GM12878 (cell line): ENCODE data around the gene PARP8. TPM values are rescaled to one million over a fixed set of nuclear protein-coding genes. Genes with fewer than 3 reads are reported as not detected.

ENCODE experiments used
- ATAC-seq: fragments of 200-7000 bp; cut with Tn5 transposase; 3 replicates; pipeline ENCODE4 v1.9.1; 2020; ENCODE audit warnings: mild to moderate bottlenecking, moderate library complexity
- BruUV-seq: library from RNA; stranded (reverse); fragments of 400-500 nt; replicated peaks from 2 replicates; lab custom pipeline; 2021; lab: Mats Ljungman, UMichigan
- CTCF ChIA-PET: fragments of 300-600 bp; sonication (Branson Sonifier 250); formaldehyde crosslinking; extraction: SDS; loops from one replicate; lab custom pipeline; 2021; ENCODE audit warnings: inconsistent platforms; lab: Yijun Ruan, JAX
- POLR2A ChIA-PET: fragments of 350-600 bp; formaldehyde crosslinking; extraction: SDS; loops from one replicate; lab custom pipeline; 2021; ENCODE audit warnings: inconsistent platforms; lab: Charles Lee
- RAD21 ChIA-PET: fragments of 300-600 bp; sonication (Branson Sonifier 250); formaldehyde crosslinking; loops from one replicate; lab custom pipeline; 2023; ENCODE audit warnings: antibody characterized with exemption; ENCODE audit not compliant: unreplicated experiment; lab: Charles Lee
- SMC1A ChIA-PET: fragments of 300-600 bp; sonication (Branson Sonifier 250); formaldehyde crosslinking; loops from one replicate; lab custom pipeline; 2023; ENCODE audit not compliant: unreplicated experiment, uncharacterized antibody; lab: Charles Lee
- DNase-seq: peaks from one replicate; pipeline ENCODE4 v3.0.0-alpha.2; 2011; ENCODE audit warnings: low read depth, low spot score
- FAIRE-seq: peaks from 3 replicates; lab custom pipeline; 2011; peaks lifted over from hg19 to GRCh38; lab: Jason Lieb, UNC
- H2AFZ ChIP-seq: 2 replicates; pipeline ENCODE4 v1.6.0; 2011; ENCODE audit warnings: low read depth, low read length, control low read depth; ENCODE audit not compliant: control insufficient read depth
- H3K27ac ChIP-seq: 2 replicates; pipeline ENCODE4 v1.5.1; 2011; ENCODE audit warnings: control low read depth; ENCODE audit not compliant: control insufficient read depth, insufficient read depth
- H3K27me3 ChIP-seq, 2 experiments: replicated peaks in 1 of 2; 2 replicates each; pipeline versions ENCODE4 v1.6.0 to v1.6.1; 2011; ENCODE audit warnings: low read length in 1 of 2; ENCODE audit not compliant: control insufficient read depth in 2 of 2, insufficient read depth in 2 of 2
- H3K36me3 ChIP-seq, 2 experiments: 2 replicates each; pipeline ENCODE4 v1.5.1; 2011; ENCODE audit warnings: low read length in 1 of 2; ENCODE audit not compliant: control insufficient read depth in 2 of 2, insufficient read depth in 2 of 2
- H3K4me1 ChIP-seq: 2 replicates; pipeline ENCODE4 v1.6.1; 2011; ENCODE audit warnings: mild to moderate bottlenecking, low read length, moderate library complexity, mixed read lengths; ENCODE audit not compliant: control insufficient read depth, insufficient read depth
- H3K4me2 ChIP-seq: 2 replicates; pipeline ENCODE4 v1.6.0; 2011; ENCODE audit warnings: control low read depth; ENCODE audit not compliant: control insufficient read depth, insufficient read depth
- H3K4me3 ChIP-seq: fragments of 200-600 bp; sonication (generic); 2 replicates; pipeline ENCODE4 v1.5.1; 2016
- H3K79me2 ChIP-seq: 2 replicates; pipeline ENCODE4 v1.6.0; 2011; ENCODE audit warnings: low read length; ENCODE audit not compliant: control insufficient read depth, insufficient read depth
- H3K9ac ChIP-seq: 2 replicates; pipeline ENCODE4 v1.8.0; 2011; ENCODE audit warnings: low read length, control low read depth, mixed read lengths; ENCODE audit not compliant: control insufficient read depth, insufficient read depth
- H3K9me3 ChIP-seq: replicated peaks from 3 replicates; pipeline ENCODE4 v1.5.1; 2011; ENCODE audit warnings: mild to moderate bottlenecking, low read length; ENCODE audit not compliant: control insufficient read depth, insufficient read depth
- H4K20me1 ChIP-seq: 2 replicates; pipeline ENCODE4 v1.6.0; 2011; ENCODE audit not compliant: control insufficient read depth, insufficient read depth
- EED ChIP-seq: sonication (generic); IDR thresholded peaks from 2 replicates; pipeline ENCODE4 v1.6.1; 2016; ENCODE audit warnings: antibody characterized with exemption, low read depth
- JUND ChIP-seq: IDR thresholded peaks from 2 replicates; pipeline ENCODE4 v1.6.1; 2012; ENCODE audit warnings: low read depth, mild to moderate bottlenecking, low read length, improper control_type of control experiment, moderate library complexity
- MEF2B ChIP-seq: fragments of 450-650 bp; IDR thresholded peaks from 2 replicates; pipeline ENCODE4 v1.6.1; 2018; ENCODE audit warnings: mild to moderate bottlenecking, moderate library complexity; ENCODE audit not compliant: partially characterized antibody, poor library complexity, severe bottlenecking
- PML ChIP-seq: IDR thresholded peaks from 2 replicates; pipeline ENCODE4 v1.6.1; 2012; ENCODE audit warnings: low read length, inconsistent platforms
- RFX5 ChIP-seq: IDR thresholded peaks from 2 replicates; pipeline ENCODE4 v1.6.1; 2011; ENCODE audit warnings: low read depth, low read length, improper control_type of control experiment
- SIX5 ChIP-seq: IDR thresholded peaks from 2 replicates; pipeline ENCODE4 v1.6.1; 2011; ENCODE audit warnings: mild to moderate bottlenecking, low read depth, low read length, moderate library complexity; ENCODE audit not compliant: severe bottlenecking
- SMAD5 ChIP-seq: IDR thresholded peaks from 2 replicates; pipeline ENCODE4 v1.6.1; 2016; ENCODE audit warnings: antibody characterized with exemption, low read depth
- SP1 ChIP-seq: IDR thresholded peaks from one replicate; pipeline ENCODE4 v1.6.1; 2011; ENCODE audit warnings: low read depth, low read length
- ZBED1 ChIP-seq: IDR thresholded peaks from 2 replicates; pipeline ENCODE4 v1.6.1; 2016; ENCODE audit warnings: borderline replicate concordance
- WGBS: methylation state at CpG from one replicate; pipeline ENCODE4 v1.1.6; 2016; ENCODE audit warnings: low lambda C conversion rate; ENCODE audit not compliant: insufficient replicate concordance, insufficient coverage; ENCODE audit errors: missing lambda C conversion rate; 5-methylcytosine and 5-hydroxymethylcytosine counted together
- in situ Hi-C: fragments of 300-500 bp; cut with MboI; formaldehyde crosslinking; loops from 9 replicates; pipeline ENCODE4 v1.14.3; 2018; ENCODE audit warnings: mixed read lengths
- intact Hi-C: fragments of 100-400 bp; cut with micrococcal nuclease; formaldehyde crosslinking; loops from one replicate; pipeline ENCODE4 v1.14.2; 2022; ENCODE audit not compliant: unreplicated experiment
- polyA plus RNA-seq, 11 experiments: library from polyadenylated mRNA; depleted of rRNA in 4 of 11; unstranded in 6 of 11; stranded (reverse) in 5 of 11; fragments of >200 nt; fragmentation: Nextera tagmentation in 4 of 11; fragmentation: Illumina TruSeq in 1 of 11; extraction: Ambion mirVana in 4 of 11; extraction: Trizol in 1 of 11; gene quantifications; 1 replicate in 1 of 11; 2 replicates in 10 of 11; pipeline versions ENCODE4 v1.2.1 to v1.2.3, GENCODE V29; 2011 to 2016; ENCODE audit warnings: inconsistent platforms in 2 of 11, missing spikeins in 2 of 11, low read depth in 1 of 11
- total RNA-seq, 4 experiments: library from RNA; depleted of rRNA in 3 of 4; stranded (reverse); fragments of >200 nt in 3 of 4; fragmentation: Illumina TruSeq in 1 of 4; extraction: Trizol in 1 of 4; gene quantifications; 2 replicates each; pipeline versions ENCODE4 v1.2.1 to v1.2.3, GENCODE V29; 2013 to 2021
- TF ChIP-seq, protein P1 (sequence below): fragments of 450-650 bp; IDR thresholded peaks from 2 replicates; pipeline ENCODE4 v1.6.1; 2018; ENCODE audit warnings: mild to moderate bottlenecking, low read depth, moderate library complexity; ENCODE audit not compliant: partially characterized antibody
- TF ChIP-seq, protein P2 (sequence below): IDR thresholded peaks from 2 replicates; pipeline ENCODE4 v1.6.1; 2011; ENCODE audit warnings: borderline replicate concordance, low read depth, mild to moderate bottlenecking, moderate library complexity, low read length; ENCODE audit not compliant: insufficient read depth, poor library complexity, severe bottlenecking
- TF ChIP-seq, protein P3 (sequence below): fragments of 450-650 bp; IDR thresholded peaks from 2 replicates; pipeline ENCODE4 v1.6.1; 2017; ENCODE audit warnings: antibody characterized with exemption, mild to moderate bottlenecking, moderate library complexity
- TF ChIP-seq, protein P4 (sequence below): fragments of 450-650 bp; IDR thresholded peaks from 2 replicates; pipeline ENCODE4 v1.6.1; 2016; ENCODE audit warnings: mild to moderate bottlenecking
- TF ChIP-seq, protein P5 (sequence below): IDR thresholded peaks from 2 replicates; pipeline ENCODE4 v1.6.1; 2012; ENCODE audit warnings: low read depth, low read length, improper control_type of control experiment

PARP8 gene
- total and polyA plus RNA-seq, 10 of the 15 experiments (the other 5 are each of a cell fraction or from before 2014, with no cell fraction given) = 9.1 to 65.2 (median 20.6) TPM

DNA sequence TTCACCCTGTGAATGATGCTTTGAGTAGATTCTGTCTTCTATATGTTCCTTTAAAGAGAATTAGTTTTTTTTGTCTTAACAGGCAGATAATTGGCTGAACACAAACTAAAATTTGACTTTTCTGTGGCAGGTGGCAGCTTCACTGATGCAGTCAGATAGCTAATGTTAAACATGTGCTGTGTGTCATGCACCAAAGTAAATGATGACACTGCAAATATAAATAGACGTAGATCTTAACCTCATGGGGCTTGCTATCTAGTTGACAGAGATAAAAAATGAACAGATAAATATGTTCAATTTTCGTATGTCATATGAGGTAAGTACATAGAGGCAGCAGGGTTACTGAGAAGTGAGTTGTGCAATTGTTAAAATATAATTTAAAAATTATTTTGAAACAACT, 82.7 kb downstream of the PARP8 start (continued):
- TF ChIP-seq, protein P1, sequence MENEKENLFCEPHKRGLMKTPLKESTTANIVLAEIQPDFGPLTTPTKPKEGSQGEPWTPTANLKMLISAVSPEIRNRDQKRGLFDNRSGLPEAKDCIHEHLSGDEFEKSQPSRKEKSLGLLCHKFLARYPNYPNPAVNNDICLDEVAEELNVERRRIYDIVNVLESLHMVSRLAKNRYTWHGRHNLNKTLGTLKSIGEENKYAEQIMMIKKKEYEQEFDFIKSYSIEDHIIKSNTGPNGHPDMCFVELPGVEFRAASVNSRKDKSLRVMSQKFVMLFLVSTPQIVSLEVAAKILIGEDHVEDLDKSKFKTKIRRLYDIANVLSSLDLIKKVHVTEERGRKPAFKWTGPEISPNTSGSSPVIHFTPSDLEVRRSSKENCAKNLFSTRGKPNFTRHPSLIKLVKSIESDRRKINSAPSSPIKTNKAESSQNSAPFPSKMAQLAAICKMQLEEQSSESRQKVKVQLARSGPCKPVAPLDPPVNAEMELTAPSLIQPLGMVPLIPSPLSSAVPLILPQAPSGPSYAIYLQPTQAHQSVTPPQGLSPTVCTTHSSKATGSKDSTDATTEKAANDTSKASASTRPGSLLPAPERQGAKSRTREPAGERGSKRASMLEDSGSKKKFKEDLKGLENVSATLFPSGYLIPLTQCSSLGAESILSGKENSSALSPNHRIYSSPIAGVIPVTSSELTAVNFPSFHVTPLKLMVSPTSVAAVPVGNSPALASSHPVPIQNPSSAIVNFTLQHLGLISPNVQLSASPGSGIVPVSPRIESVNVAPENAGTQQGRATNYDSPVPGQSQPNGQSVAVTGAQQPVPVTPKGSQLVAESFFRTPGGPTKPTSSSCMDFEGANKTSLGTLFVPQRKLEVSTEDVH = no peak
- TF ChIP-seq PML = no peak

DNA sequence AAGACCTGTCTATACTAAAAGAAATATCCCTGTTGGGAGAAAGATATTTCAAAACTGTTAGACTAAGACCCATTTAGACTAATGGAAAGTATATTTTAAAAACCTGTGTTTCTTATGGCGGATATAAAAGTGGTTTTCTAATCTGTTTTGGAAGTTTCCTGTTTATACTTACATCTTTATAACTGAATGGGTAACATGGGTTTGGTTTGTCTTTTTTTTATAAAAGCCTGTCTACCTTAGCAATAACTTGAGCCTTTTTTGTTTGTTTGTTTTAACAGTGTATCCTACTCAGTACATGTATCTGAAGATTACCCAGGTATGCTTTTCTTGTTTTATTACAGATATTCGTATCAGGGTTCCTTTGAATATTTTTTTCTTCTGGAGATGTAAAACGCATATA, 83.4 kb downstream of the PARP8 start:
- H4K20me1 ChIP-seq = no peaks in the 10 kb centered on the region
- ChIA-PET POLR2A (no interaction called here), RAD21 (interaction anchor here (1.0 kb wide), 1 partner anchor 305 kb away, joined by 3 read pairs; no protein-coding TSS in a partner anchor), CTCF (no interaction called here), SMC1A (no interaction called here)
- intact Hi-C loops = loop anchor here (2.0 to 10.0 kb wide), 5 partner anchors 38 to 425 kb away; partner anchors contain the start of gene EMB
- no peak overlapping the region for H2AFZ ChIP-seq
- BruUV-seq = no TSS peak
- no peaks in the 10 kb centered on the region for H3K27me3 ChIP-seq
- no peak overlapping the region for H3K27ac ChIP-seq
- ATAC-seq (no peak), FAIRE-seq (no peak), DNase-seq (no peak)
- no peak overlapping the region for H3K9ac ChIP-seq
- peaks cover 6% of the 10 kb centered on the region; the same call in 1 of the 2 replicates for H3K4me1 ChIP-seq
- H3K4me2 ChIP-seq = no peak overlapping the region
- H3K9me3 ChIP-seq = no peaks in the 10 kb centered on the region
- H3K4me3 ChIP-seq = no peak overlapping the region
- 84% methylated on average over 3 of the region's 3 CpGs for WGBS
- H3K36me3 ChIP-seq = no peaks in the 10 kb centered on the region; a peak in 1 of 4 replicates
- peaks cover 19% of the 10 kb centered on the region for H3K79me2 ChIP-seq
- in situ Hi-C loops = no loop called here
- TF ChIP-seq, protein P2, sequence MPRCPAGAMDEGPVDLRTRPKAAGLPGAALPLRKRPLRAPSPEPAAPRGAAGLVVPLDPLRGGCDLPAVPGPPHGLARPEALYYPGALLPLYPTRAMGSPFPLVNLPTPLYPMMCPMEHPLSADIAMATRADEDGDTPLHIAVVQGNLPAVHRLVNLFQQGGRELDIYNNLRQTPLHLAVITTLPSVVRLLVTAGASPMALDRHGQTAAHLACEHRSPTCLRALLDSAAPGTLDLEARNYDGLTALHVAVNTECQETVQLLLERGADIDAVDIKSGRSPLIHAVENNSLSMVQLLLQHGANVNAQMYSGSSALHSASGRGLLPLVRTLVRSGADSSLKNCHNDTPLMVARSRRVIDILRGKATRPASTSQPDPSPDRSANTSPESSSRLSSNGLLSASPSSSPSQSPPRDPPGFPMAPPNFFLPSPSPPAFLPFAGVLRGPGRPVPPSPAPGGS = no peak
- TF ChIP-seq RFX5 (no peak), JUND (no peak), SMAD5 (no peak), SIX5 (no peak), MEF2B (no peak), EED (no peak), SP1 (no peak), ZBED1 (no peak)
- TF ChIP-seq, protein P3, sequence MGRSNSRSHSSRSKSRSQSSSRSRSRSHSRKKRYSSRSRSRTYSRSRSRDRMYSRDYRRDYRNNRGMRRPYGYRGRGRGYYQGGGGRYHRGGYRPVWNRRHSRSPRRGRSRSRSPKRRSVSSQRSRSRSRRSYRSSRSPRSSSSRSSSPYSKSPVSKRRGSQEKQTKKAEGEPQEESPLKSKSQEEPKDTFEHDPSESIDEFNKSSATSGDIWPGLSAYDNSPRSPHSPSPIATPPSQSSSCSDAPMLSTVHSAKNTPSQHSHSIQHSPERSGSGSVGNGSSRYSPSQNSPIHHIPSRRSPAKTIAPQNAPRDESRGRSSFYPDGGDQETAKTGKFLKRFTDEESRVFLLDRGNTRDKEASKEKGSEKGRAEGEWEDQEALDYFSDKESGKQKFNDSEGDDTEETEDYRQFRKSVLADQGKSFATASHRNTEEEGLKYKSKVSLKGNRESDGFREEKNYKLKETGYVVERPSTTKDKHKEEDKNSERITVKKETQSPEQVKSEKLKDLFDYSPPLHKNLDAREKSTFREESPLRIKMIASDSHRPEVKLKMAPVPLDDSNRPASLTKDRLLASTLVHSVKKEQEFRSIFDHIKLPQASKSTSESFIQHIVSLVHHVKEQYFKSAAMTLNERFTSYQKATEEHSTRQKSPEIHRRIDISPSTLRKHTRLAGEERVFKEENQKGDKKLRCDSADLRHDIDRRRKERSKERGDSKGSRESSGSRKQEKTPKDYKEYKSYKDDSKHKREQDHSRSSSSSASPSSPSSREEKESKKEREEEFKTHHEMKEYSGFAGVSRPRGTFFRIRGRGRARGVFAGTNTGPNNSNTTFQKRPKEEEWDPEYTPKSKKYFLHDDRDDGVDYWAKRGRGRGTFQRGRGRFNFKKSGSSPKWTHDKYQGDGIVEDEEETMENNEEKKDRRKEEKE = no peak
- TF ChIP-seq, protein P4, sequence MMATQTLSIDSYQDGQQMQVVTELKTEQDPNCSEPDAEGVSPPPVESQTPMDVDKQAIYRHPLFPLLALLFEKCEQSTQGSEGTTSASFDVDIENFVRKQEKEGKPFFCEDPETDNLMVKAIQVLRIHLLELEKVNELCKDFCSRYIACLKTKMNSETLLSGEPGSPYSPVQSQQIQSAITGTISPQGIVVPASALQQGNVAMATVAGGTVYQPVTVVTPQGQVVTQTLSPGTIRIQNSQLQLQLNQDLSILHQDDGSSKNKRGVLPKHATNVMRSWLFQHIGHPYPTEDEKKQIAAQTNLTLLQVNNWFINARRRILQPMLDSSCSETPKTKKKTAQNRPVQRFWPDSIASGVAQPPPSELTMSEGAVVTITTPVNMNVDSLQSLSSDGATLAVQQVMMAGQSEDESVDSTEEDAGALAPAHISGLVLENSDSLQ = no peak
- TF ChIP-seq, protein P5, sequence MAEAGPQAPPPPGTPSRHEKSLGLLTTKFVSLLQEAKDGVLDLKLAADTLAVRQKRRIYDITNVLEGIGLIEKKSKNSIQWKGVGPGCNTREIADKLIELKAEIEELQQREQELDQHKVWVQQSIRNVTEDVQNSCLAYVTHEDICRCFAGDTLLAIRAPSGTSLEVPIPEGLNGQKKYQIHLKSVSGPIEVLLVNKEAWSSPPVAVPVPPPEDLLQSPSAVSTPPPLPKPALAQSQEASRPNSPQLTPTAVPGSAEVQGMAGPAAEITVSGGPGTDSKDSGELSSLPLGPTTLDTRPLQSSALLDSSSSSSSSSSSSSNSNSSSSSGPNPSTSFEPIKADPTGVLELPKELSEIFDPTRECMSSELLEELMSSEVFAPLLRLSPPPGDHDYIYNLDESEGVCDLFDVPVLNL = no peak
